ENCODE measurements around the gene PCCA.

Gene PCCA

DNA sequence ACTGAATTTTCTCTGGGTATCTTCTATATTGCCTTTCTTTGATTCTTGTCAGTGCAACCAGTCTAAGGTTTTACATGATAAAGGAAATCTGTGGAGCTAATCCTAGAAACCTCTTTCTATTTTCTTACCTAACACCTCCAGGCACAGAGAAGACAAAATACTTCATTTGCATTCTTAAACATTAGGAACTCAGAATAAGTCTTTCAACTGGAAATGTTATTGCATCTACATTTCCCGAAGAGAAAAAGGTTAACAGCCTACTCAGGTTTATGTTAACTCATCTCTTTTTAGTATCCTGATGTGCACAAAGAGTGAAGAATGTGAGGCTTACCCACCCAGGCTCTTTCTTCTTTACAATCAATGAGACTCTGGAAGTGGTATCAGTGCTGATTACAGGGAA lies 106.7 kb downstream of the PCCA start:
- H3K27me3 ChIP-seq (ENCODE audit: control insufficient read depth in 1 of 2, insufficient read depth in 1 of 2, low read length in 2 of 2) = no peaks in the 10 kb centered on the region
- H2BK5ac ChIP-seq (ENCODE audit: low read depth, low read length, poor library complexity, severe bottlenecking) = no peak overlapping the region
- no peak overlapping the region for H3K4me2 ChIP-seq (ENCODE audit: low read length, poor library complexity, severe bottlenecking)
- H3K4ac ChIP-seq (ENCODE audit: low read depth in 1 of 2, low read length in 2 of 2) = no peak overlapping the region
- H4K91ac ChIP-seq (ENCODE audit: low read length) = no peak overlapping the region
- no peak for DNase-seq
- H2BK120ac ChIP-seq (ENCODE audit: low read depth, low read length) = no peak overlapping the region
- no peak overlapping the region for H2BK12ac ChIP-seq (ENCODE audit: low read length in 2 of 2)
- H3K4me1 ChIP-seq (ENCODE audit: control insufficient read depth, insufficient read depth, low read depth, low read length) = no peaks in the 10 kb centered on the region
- WGBS = no CpG with 5 or more reads among the region's 1 CpG
- H2AK5ac ChIP-seq (ENCODE audit: low read length, severe bottlenecking) = no peak overlapping the region
- no peak overlapping the region for H2BK15ac ChIP-seq (ENCODE audit: low read depth, poor library complexity, severe bottlenecking)
- no peak overlapping the region for H3K14ac ChIP-seq (ENCODE audit: low read length in 2 of 2)
- H3K4me3 ChIP-seq (ENCODE audit: insufficient read depth in 1 of 2, low read depth in 1 of 2, low read length in 2 of 2) = no peak overlapping the region
- peaks cover 0 to 3% of the 10 kb centered on the region in 2 experiments for H3K36me3 ChIP-seq (ENCODE audit: control insufficient read depth in 1 of 2, insufficient read depth in 2 of 2, low read depth in 1 of 2, low read length in 2 of 2)
- no peak overlapping the region for H2AFZ ChIP-seq (ENCODE audit: low read depth, low read length)
- H4K8ac ChIP-seq (ENCODE audit: low read length) = no peak overlapping the region
- H3K27ac ChIP-seq (ENCODE audit: low read length, poor library complexity, severe bottlenecking) = no peak overlapping the region
- H3K9ac ChIP-seq (ENCODE audit: low read length) = no peak overlapping the region
- peaks cover 22% of the 10 kb centered on the region for H3K79me1 ChIP-seq (replicated peaks; ENCODE audit: low read length, poor library complexity, severe bottlenecking)
- H3K23ac ChIP-seq (ENCODE audit: low read length in 2 of 2) = no peak overlapping the region
- no peaks in the 10 kb centered on the region for H3K9me3 ChIP-seq (ENCODE audit: control insufficient read depth, low read length)
- no peak overlapping the region for H3K18ac ChIP-seq (ENCODE audit: low read depth in 1 of 2, low read length in 2 of 2)

DNA sequence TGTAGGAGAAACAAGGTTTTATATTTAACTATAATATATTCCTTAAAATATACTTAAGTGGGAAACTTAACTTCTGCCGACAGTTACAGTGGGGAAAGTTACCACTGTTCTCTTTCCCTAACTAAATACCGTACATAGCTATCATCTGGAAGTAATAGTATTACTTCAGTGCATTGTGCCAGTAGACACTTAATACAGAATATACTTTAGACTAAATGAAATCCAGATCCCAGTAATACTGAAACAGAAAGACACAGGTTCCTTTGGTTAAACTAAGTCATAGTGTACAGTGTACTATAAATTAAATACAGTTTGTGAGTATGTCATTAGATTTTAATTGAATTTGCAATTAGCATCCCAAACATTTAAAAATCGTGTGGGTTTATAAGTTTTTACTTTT lies 107.5 kb downstream of the PCCA start:
- H3K18ac ChIP-seq (ENCODE audit: low read depth in 1 of 2, low read length in 2 of 2) = no peak overlapping the region
- H4K91ac ChIP-seq (ENCODE audit: low read length) = no peak overlapping the region
- H3K9me3 ChIP-seq (ENCODE audit: control insufficient read depth, low read length) = no peaks in the 10 kb centered on the region
- H3K4me3 ChIP-seq (ENCODE audit: insufficient read depth in 1 of 2, low read depth in 1 of 2, low read length in 2 of 2) = no peak overlapping the region
- H2AFZ ChIP-seq (ENCODE audit: low read depth, low read length) = no peak overlapping the region
- no peak overlapping the region for H3K4me2 ChIP-seq (ENCODE audit: low read length, poor library complexity, severe bottlenecking)
- no peak overlapping the region for H2BK12ac ChIP-seq (ENCODE audit: low read length in 2 of 2)
- no peak for DNase-seq
- H4K8ac ChIP-seq (ENCODE audit: low read length) = no peak overlapping the region
- no peak overlapping the region for H3K9ac ChIP-seq (ENCODE audit: low read length)
- H3K79me1 ChIP-seq (replicated peaks; ENCODE audit: low read length, poor library complexity, severe bottlenecking) = peaks cover 14% of the 10 kb centered on the region
- no peak overlapping the region for H2AK5ac ChIP-seq (ENCODE audit: low read length, severe bottlenecking)
- H3K4me1 ChIP-seq (ENCODE audit: control insufficient read depth, insufficient read depth, low read depth, low read length) = no peaks in the 10 kb centered on the region
- no peak overlapping the region for H3K4ac ChIP-seq (ENCODE audit: low read depth in 1 of 2, low read length in 2 of 2)
- no peak overlapping the region for H2BK5ac ChIP-seq (ENCODE audit: low read depth, low read length, poor library complexity, severe bottlenecking)
- no peak overlapping the region for H3K23ac ChIP-seq (ENCODE audit: low read length in 2 of 2)
- peaks cover under 1 to 3% of the 10 kb centered on the region in 2 experiments for H3K36me3 ChIP-seq (ENCODE audit: control insufficient read depth in 1 of 2, insufficient read depth in 2 of 2, low read depth in 1 of 2, low read length in 2 of 2)
- no peak overlapping the region for H3K14ac ChIP-seq (ENCODE audit: low read length in 2 of 2)
- WGBS = no CpG with 5 or more reads among the region's 3 CpGs
- no peak overlapping the region for H2BK120ac ChIP-seq (ENCODE audit: low read depth, low read length)
- no peaks in the 10 kb centered on the region for H3K27me3 ChIP-seq (ENCODE audit: control insufficient read depth in 1 of 2, insufficient read depth in 1 of 2, low read length in 2 of 2)
- H2BK15ac ChIP-seq (ENCODE audit: low read depth, poor library complexity, severe bottlenecking) = no peak overlapping the region
- H3K27ac ChIP-seq (ENCODE audit: low read length, poor library complexity, severe bottlenecking) = no peak overlapping the region

DNA sequence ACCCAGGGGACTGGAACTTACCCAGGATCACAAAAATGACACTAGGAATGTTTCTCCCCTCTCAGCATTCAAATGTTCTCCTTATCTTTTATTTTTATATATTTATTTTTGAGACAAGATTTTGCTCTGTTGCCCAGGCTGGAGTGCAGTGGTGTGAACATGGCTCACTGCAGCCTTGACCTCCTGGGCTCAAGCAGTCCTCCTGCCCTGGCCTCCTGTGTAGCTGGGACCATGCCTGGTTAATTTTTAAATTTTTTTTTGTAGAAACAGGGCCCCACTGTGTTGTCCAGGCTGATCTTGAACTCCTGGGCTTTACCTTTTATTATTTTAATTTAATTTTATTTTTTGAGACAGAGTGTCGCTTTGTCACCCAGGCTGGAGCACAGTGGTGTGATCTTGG lies 108.2 kb downstream of the PCCA start:
- 100% methylated on average over 1 of the region's 1 CpG for WGBS
- no peak for DNase-seq
- no peak overlapping the region for H3K4me2 ChIP-seq (ENCODE audit: low read length, poor library complexity, severe bottlenecking)
- no peak overlapping the region for H3K9ac ChIP-seq (ENCODE audit: low read length)
- no peak overlapping the region for H2BK12ac ChIP-seq (ENCODE audit: low read length in 2 of 2)
- H3K4ac ChIP-seq (ENCODE audit: low read depth in 1 of 2, low read length in 2 of 2) = no peak overlapping the region
- no peak overlapping the region for H2AK5ac ChIP-seq (ENCODE audit: low read length, severe bottlenecking)
- no peak overlapping the region for H2BK15ac ChIP-seq (ENCODE audit: low read depth, poor library complexity, severe bottlenecking)
- no peaks in the 10 kb centered on the region for H3K27me3 ChIP-seq (ENCODE audit: control insufficient read depth in 1 of 2, insufficient read depth in 1 of 2, low read length in 2 of 2)
- peaks cover 4% of the 10 kb centered on the region for H3K9me3 ChIP-seq (ENCODE audit: control insufficient read depth, low read length)
- H3K4me1 ChIP-seq (ENCODE audit: control insufficient read depth, insufficient read depth, low read depth, low read length) = no peaks in the 10 kb centered on the region
- no peak overlapping the region for H4K91ac ChIP-seq (ENCODE audit: low read length)
- H2AFZ ChIP-seq (ENCODE audit: low read depth, low read length) = no peak overlapping the region
- H3K27ac ChIP-seq (ENCODE audit: low read length, poor library complexity, severe bottlenecking) = no peak overlapping the region
- H4K8ac ChIP-seq (ENCODE audit: low read length) = no peak overlapping the region
- no peak overlapping the region for H2BK120ac ChIP-seq (ENCODE audit: low read depth, low read length)
- no peak overlapping the region for H3K18ac ChIP-seq (ENCODE audit: low read depth in 1 of 2, low read length in 2 of 2)
- H3K14ac ChIP-seq (ENCODE audit: low read length in 2 of 2) = no peak overlapping the region
- H3K23ac ChIP-seq (ENCODE audit: low read length in 2 of 2) = no peak overlapping the region
- H3K79me1 ChIP-seq (replicated peaks; ENCODE audit: low read length, poor library complexity, severe bottlenecking) = peaks cover 14% of the 10 kb centered on the region
- H3K36me3 ChIP-seq (ENCODE audit: control insufficient read depth in 1 of 2, insufficient read depth in 2 of 2, low read depth in 1 of 2, low read length in 2 of 2) = peaks cover 3% of the 10 kb centered on the region in 2 experiments
- no peak overlapping the region for H2BK5ac ChIP-seq (ENCODE audit: low read depth, low read length, poor library complexity, severe bottlenecking)
- no peak overlapping the region for H3K4me3 ChIP-seq (ENCODE audit: insufficient read depth in 1 of 2, low read depth in 1 of 2, low read length in 2 of 2)

DNA sequence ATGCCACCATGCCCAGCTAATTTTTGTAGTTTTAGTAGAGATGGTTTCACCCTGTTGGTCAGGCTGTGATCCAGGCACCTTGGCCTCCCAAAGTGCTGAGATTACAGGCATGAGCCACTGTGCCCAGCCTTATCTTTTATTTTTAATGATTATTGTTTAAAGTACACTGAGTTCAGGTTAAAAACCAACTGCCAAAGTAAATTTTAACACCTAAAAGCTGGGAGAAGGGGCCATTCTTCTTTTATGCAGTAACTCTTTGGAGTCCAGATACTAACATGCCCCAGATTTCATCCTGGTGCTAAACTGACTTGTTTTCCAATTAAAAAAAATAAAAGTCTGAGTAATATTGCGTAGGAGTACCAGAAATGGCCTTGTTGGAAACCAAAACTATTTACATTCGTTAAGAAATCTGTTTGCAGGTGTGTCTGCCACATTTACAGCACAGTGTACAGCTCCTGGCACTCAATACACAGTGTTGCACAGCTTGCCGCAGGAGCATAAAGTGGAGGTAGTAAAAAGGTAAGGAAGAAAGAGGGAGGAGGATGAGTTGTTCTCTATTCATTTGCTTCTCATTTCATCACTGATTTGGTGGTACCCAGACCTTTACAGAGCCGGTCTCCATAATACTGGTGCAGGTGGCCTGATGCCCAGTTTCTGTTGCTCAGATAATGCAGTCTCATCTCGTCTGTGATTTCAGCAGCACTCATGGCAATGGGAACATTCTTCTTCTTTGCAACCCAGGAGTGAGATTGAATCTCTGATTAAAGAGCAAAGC lies 108.9 kb downstream of the PCCA start:
- H3K4ac ChIP-seq (ENCODE audit: low read depth in 1 of 2, low read length in 2 of 2) = no peak overlapping the region
- H3K27me3 ChIP-seq (ENCODE audit: control insufficient read depth in 1 of 2, insufficient read depth in 1 of 2, low read length in 2 of 2) = no peaks in the 10 kb centered on the region
- peaks cover 12% of the 10 kb centered on the region for H3K79me1 ChIP-seq (replicated peaks; ENCODE audit: low read length, poor library complexity, severe bottlenecking)
- no peak overlapping the region for H3K23ac ChIP-seq (ENCODE audit: low read length in 2 of 2)
- peaks cover 3% of the 10 kb centered on the region in 2 experiments for H3K36me3 ChIP-seq (ENCODE audit: control insufficient read depth in 1 of 2, insufficient read depth in 2 of 2, low read depth in 1 of 2, low read length in 2 of 2)
- no peak overlapping the region for H3K4me2 ChIP-seq (ENCODE audit: low read length, poor library complexity, severe bottlenecking)
- H3K18ac ChIP-seq (ENCODE audit: low read depth in 1 of 2, low read length in 2 of 2) = no peak overlapping the region
- no peak overlapping the region for H3K27ac ChIP-seq (ENCODE audit: low read length, poor library complexity, severe bottlenecking)
- H2BK5ac ChIP-seq (ENCODE audit: low read depth, low read length, poor library complexity, severe bottlenecking) = no peak overlapping the region
- no peak overlapping the region for H2AK5ac ChIP-seq (ENCODE audit: low read length, severe bottlenecking)
- no peak overlapping the region for H4K8ac ChIP-seq (ENCODE audit: low read length)
- H2BK15ac ChIP-seq (ENCODE audit: low read depth, poor library complexity, severe bottlenecking) = no peak overlapping the region
- H2BK120ac ChIP-seq (ENCODE audit: low read depth, low read length) = no peak overlapping the region
- WGBS = 97% methylated on average over 4 of the region's 5 CpGs
- no peak for DNase-seq
- H3K4me1 ChIP-seq (ENCODE audit: control insufficient read depth, insufficient read depth, low read depth, low read length) = no peaks in the 10 kb centered on the region
- H3K14ac ChIP-seq (ENCODE audit: low read length in 2 of 2) = no peak overlapping the region
- H3K4me3 ChIP-seq (ENCODE audit: insufficient read depth in 1 of 2, low read depth in 1 of 2, low read length in 2 of 2) = no peak overlapping the region
- H3K9ac ChIP-seq (ENCODE audit: low read length) = no peak overlapping the region
- no peak overlapping the region for H4K91ac ChIP-seq (ENCODE audit: low read length)
- no peak overlapping the region for H2BK12ac ChIP-seq (ENCODE audit: low read length in 2 of 2)
- H3K9me3 ChIP-seq (ENCODE audit: control insufficient read depth, low read length) = peaks cover 10% of the 10 kb centered on the region
- H2AFZ ChIP-seq (ENCODE audit: low read depth, low read length) = no peak overlapping the region

Data from mesenchymal stem cell (in vitro differentiated cells and primary cell).